ENCODE results near the gene KREMEN1. TPM values are rescaled to one million over a fixed set of nuclear protein-coding genes. Genes with fewer than 3 reads are reported as not detected.
"Not testable (repeated sequence)": the region's sequence is repeated elsewhere in the genome, so short reads cannot be mapped to it uniquely, and the experiment has no call there.

KREMEN1 gene
- total RNA-seq, 1 donor from 2014 or later: 5.8 TPM

DNA sequence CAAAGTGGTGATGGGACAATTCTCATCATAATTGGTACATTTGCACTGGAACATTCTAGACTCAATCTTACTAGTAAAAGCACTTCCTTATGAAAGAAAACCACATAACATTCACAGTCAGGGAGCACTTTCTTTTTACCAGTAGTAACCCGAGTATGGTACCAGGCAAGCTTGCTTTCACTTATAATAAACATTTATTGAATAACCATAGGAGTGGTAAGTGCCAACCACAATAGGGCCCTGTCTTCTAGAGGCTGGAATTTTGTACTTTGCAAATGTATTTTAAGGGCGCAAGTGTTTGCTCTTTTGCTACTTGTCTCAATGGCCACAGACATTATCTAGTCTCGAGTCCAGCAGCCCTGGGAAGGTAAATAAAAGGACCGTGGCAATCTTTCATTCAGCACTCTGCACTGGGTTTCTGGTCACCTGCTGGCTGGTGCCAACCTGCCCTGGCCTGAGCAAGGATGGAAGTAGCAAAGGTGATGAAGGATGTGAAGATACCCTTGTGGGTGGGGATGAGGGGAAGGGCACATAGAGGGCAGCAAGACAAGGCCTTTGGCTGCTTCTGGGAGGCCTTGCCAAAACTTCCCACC lies 35.4 kb upstream of the KREMEN1 start:
- DNase-seq (ENCODE audit: low read depth) (no peak), FAIRE-seq (no peak)
- no peaks in the 10 kb centered on the region for H3K27me3 ChIP-seq (ENCODE audit: control insufficient read depth, insufficient read depth, low read length)

DNA sequence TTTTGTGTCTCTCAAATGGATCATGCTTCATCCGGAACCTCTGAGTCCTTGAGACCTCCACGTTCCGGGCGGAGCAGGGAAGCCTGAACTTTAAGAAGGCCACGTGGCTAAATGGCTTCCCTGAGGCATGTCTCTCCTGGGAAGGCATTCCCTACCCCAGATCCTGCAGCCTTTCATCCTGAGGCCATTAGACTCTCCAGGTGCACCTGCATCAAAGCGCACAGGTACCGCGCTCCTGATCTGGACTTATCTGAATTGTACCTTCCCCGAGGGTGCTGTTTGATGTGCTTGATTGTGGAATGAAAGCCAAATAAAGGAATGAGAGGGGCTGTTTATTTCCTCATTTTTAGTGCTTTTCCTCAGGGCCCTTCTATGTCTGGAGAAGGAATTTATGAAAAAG lies 33.7 kb upstream of the KREMEN1 start:
- TF ChIP-seq, protein P1, sequence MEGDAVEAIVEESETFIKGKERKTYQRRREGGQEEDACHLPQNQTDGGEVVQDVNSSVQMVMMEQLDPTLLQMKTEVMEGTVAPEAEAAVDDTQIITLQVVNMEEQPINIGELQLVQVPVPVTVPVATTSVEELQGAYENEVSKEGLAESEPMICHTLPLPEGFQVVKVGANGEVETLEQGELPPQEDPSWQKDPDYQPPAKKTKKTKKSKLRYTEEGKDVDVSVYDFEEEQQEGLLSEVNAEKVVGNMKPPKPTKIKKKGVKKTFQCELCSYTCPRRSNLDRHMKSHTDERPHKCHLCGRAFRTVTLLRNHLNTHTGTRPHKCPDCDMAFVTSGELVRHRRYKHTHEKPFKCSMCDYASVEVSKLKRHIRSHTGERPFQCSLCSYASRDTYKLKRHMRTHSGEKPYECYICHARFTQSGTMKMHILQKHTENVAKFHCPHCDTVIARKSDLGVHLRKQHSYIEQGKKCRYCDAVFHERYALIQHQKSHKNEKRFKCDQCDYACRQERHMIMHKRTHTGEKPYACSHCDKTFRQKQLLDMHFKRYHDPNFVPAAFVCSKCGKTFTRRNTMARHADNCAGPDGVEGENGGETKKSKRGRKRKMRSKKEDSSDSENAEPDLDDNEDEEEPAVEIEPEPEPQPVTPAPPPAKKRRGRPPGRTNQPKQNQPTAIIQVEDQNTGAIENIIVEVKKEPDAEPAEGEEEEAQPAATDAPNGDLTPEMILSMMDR (IDR thresholded peaks at IDR 0.05; ENCODE audit: insufficient read depth, low read length, severe bottlenecking): no peak
- FAIRE-seq: no peak
- no peaks in the 10 kb centered on the region for H3K27me3 ChIP-seq (ENCODE audit: control insufficient read depth, insufficient read depth, low read length)
- DNase-seq (ENCODE audit: low read depth): no peak
- no peak overlapping the region for H3K4me3 ChIP-seq (ENCODE audit: low read depth, low read length)
- H3K36me3 ChIP-seq (ENCODE audit: control insufficient read depth, insufficient read depth, low read length): peaks cover 2% of the 10 kb centered on the region

More for the DNA sequence above, 35.4 kb upstream of the KREMEN1 start:
- peaks cover 1% of the 10 kb centered on the region for H3K36me3 ChIP-seq (ENCODE audit: control insufficient read depth, insufficient read depth, low read length)
- TF ChIP-seq, protein P1 (IDR thresholded peaks at IDR 0.05; ENCODE audit: insufficient read depth, low read length, severe bottlenecking): no peak
- H3K4me3 ChIP-seq (ENCODE audit: low read depth, low read length): no peak overlapping the region

DNA sequence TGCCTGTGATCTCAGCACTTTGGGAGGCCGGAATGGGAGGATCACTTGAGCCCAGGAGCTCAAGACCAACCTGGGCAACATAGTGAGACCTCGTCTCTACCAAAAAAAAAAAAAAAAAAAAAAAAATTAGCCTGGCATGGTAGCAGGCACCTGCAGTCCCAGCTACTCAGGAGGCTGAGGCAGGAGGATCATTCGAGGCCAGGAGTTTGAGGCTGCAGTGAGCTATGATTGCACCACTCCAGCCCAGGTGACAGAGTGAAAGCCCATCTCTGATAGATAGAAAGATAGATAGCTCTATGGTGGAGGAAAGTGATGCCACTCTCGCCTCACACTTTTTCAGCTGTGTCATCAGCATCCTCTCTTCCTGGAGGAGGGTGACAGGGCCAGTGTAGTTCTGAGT lies 33.2 kb upstream of the KREMEN1 start:
- FAIRE-seq; H3K4me3 ChIP-seq (ENCODE audit: low read depth, low read length); H3K36me3 ChIP-seq (ENCODE audit: control insufficient read depth, insufficient read depth, low read length); DNase-seq (ENCODE audit: low read depth); H3K27me3 ChIP-seq (ENCODE audit: control insufficient read depth, insufficient read depth, low read length): not testable (repeated sequence)

DNA sequence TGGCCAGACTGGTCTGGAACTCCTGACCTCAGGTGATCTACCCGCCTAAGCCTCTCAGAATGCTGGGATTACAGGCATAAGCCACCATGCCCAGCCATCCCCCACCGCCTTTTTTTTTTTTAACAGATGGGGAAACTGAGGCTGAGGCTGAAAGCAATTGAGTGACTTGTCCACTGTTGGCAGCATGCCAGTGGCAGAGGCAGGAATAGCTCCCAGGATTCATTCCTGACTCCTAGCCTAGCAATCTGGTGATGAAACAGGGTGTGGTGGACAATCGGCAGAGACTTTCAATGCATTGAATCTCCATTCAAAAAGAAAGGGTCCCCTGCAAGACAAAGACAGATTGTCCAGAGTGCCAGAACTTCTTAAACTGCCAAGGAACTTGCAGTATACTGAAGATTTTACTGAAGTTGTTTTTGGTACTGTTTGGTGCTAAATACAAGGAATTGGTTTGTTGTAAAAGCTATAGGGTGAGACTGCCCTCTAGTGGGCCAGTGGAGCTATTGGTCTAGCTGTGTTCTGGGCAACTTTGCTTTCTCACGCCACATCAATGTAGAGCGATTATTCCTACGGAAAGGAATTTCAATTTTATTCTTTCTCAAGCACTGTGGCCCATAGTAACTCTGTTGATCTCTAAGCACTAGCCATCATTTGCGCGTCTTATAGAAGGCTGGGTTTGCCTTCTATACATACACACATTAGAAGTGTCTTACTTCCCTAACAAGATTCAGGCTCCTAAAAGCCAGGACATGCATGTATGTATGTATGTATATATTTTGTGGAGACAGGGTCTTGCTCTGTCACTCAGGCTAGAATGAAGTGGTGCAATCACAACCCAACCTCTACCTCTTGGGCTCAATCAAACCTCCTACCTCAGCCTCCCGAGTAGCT lies 32.2 kb upstream of the KREMEN1 start:
- peaks cover 4% of the 10 kb centered on the region for H3K36me3 ChIP-seq (ENCODE audit: control insufficient read depth, insufficient read depth, low read length)
- FAIRE-seq (no peak), DNase-seq (ENCODE audit: low read depth) (peak; percentile 69)
- H3K27me3 ChIP-seq (ENCODE audit: control insufficient read depth, insufficient read depth, low read length): no peaks in the 10 kb centered on the region
- no peak overlapping the region for H3K4me3 ChIP-seq (ENCODE audit: low read depth, low read length)
- TF ChIP-seq, protein P1 (IDR thresholded peaks at IDR 0.05; ENCODE audit: insufficient read depth, low read length, severe bottlenecking): peak; percentile 90

DNA sequence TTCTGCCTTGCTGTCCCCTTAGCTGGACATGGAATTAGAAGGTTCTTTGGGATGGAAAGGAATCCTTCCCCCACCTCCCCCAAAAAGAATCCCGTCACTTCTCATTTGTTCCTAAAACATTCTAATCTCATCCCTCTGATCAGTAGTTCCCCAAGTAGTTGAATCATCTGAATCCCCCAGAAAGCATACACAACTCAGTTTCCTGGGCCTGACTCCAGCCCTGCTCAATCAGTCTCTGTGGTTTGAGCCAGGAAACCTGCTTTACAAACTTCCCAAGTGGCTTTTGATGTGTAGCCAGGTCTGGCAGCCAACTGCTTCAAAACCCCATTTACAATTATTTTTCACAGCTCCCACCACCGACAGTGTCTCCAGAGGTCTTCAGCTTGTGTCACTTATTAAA lies 31.4 kb upstream of the KREMEN1 start:
- DNase-seq (ENCODE audit: low read depth): no peak
- FAIRE-seq: no peak
- no peak overlapping the region for H3K4me3 ChIP-seq (ENCODE audit: low read depth, low read length)
- no peaks in the 10 kb centered on the region for H3K27me3 ChIP-seq (ENCODE audit: control insufficient read depth, insufficient read depth, low read length)
- peaks cover 7% of the 10 kb centered on the region for H3K36me3 ChIP-seq (ENCODE audit: control insufficient read depth, insufficient read depth, low read length)
- TF ChIP-seq, protein P1 (IDR thresholded peaks at IDR 0.05; ENCODE audit: insufficient read depth, low read length, severe bottlenecking): no peak

DNA sequence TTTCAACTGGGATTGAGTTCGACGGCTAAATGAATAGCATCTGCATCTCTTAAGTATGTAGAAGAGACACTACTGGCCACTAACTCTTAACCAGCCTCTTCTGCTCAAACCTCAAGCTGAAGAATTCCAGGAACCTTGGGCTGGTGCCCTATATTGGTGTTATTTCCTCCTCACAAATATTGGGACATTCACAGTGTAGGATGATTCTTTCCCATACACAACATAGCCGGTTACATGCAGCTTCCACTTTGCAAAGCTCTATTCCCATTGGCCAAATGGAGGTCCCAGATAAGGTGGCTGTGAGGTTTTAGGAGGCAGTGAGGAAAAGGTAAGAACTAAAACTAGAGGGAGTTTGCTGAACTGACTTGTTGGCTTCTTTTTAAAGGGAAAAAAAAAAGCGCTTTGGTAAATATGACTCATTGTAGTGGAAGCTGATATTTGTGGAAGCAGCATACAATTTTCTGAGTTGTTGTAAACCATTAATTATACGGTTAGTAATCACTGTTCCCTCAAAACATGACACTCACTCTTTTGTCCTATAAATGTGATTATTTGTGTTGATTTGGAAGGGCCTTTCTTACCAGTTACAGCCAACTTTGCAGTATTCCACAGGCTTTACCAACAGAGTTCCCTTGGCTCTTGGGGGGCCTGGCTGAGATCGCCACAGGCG lies 28.8 kb upstream of the KREMEN1 start:
- no peak for FAIRE-seq
- DNase-seq (ENCODE audit: low read depth): peak; percentile 54
- no peaks in the 10 kb centered on the region for H3K27me3 ChIP-seq (ENCODE audit: control insufficient read depth, insufficient read depth, low read length)

More for the DNA sequence above, 28.8 kb upstream of the KREMEN1 start:
- peaks cover 12% of the 10 kb centered on the region for H3K36me3 ChIP-seq (ENCODE audit: control insufficient read depth, insufficient read depth, low read length)
- no peak overlapping the region for H3K4me3 ChIP-seq (ENCODE audit: low read depth, low read length)
- TF ChIP-seq, protein P1 (IDR thresholded peaks at IDR 0.05; ENCODE audit: insufficient read depth, low read length, severe bottlenecking): no peak

All from bronchial epithelial cell (primary cell).